GM12892 (cell line): ENCODE results near the gene PTPRS.

Source experiments
- POLR2A ChIP-seq: IDR thresholded peaks from 2 replicates; pipeline ENCODE4 v1.6.1; 2011; ENCODE audit warnings: low read depth, low read length, control low read depth
- POLR2AphosphoS5 ChIP-seq: IDR thresholded peaks from 2 replicates; pipeline ENCODE4 v1.6.1; 2011; ENCODE audit warnings: low read depth, low read length, control low read depth
- TAF1 ChIP-seq: IDR thresholded peaks from 2 replicates; pipeline ENCODE4 v1.6.1; 2011; ENCODE audit warnings: low read depth, mild to moderate bottlenecking, control low read depth, low read length, borderline replicate concordance

DNA sequence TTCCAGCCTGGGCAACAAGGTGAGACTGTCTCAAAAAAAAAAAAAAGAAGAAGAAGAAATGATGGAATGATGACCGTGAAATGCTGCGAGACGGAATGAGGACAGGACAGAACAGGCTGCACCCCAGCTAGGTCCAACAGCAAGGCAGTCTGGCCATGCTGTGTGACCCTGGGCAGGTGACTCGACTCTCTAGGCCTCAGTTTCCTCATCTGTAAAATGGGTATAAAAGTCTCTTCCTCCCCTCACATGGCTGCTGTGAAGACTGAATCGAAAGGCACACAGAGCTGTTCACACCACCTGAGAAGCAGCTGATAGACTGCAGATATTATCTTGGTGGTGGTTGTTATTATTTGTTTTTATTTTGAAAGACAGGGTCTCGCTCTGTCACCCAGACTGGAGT, 22.3 kb downstream of the PTPRS start:
- no peak for TF ChIP-seq TAF1
- TF ChIP-seq POLR2A = no peak
- no peak for TF ChIP-seq POLR2AphosphoS5
